ENCODE results near the gene HNRNPC. TPM values are rescaled to one million over a fixed set of nuclear protein-coding genes. Genes with fewer than 3 reads are reported as not detected.

The HNRNPC gene
- total RNA-seq, 1 donor from 2014 or later = 690 TPM

GRCh38 chr14:21163871-21164291 is 105.4 kb downstream of the HNRNPC start:
- Mint-ChIP-seq H3K9me3 (ENCODE audit: low read depth) (no peaks in the 10 kb centered on the region), H3K4me1 (ENCODE audit: low read depth) (no peaks in the 10 kb centered on the region), H3K4me3 (ENCODE audit: low read depth) (no peak overlapping the region), H3K27ac (no peak overlapping the region), H3K27me3 (peaks cover 5% of the 10 kb centered on the region), H3K36me3 (ENCODE audit: insufficient read depth) (no peaks in the 10 kb centered on the region)
- TF ChIP-seq CTCF (IDR thresholded peaks at IDR 0.05; ENCODE audit: unreplicated experiment) = no peak
- DNase-seq (ENCODE audit: low spot score, unreplicated experiment) = no peak

- Mint-ChIP-seq H3K27ac (no peak overlapping the region), H3K4me3 (ENCODE audit: low read depth) (no peak overlapping the region), H3K36me3 (ENCODE audit: insufficient read depth) (no peaks in the 10 kb centered on the region), H3K27me3 (peaks cover 10% of the 10 kb centered on the region), H3K4me1 (ENCODE audit: low read depth) (no peaks in the 10 kb centered on the region), H3K9me3 (ENCODE audit: low read depth) (no peaks in the 10 kb centered on the region)
- TF ChIP-seq CTCF (IDR thresholded peaks at IDR 0.05; ENCODE audit: unreplicated experiment) = no peak
- DNase-seq (ENCODE audit: low spot score, unreplicated experiment) = no peak
Observed at GRCh38 chr14:21162081-21162480, 107.2 kb downstream of the HNRNPC start.

GRCh38 chr14:21160061-21160610 is 109.1 kb downstream of the HNRNPC start:
- Mint-ChIP-seq H3K4me3 (ENCODE audit: low read depth) (no peak overlapping the region), H3K27ac (no peak overlapping the region), H3K36me3 (ENCODE audit: insufficient read depth) (no peaks in the 10 kb centered on the region), H3K9me3 (ENCODE audit: low read depth) (no peaks in the 10 kb centered on the region), H3K27me3 (peaks cover 20% of the 10 kb centered on the region), H3K4me1 (ENCODE audit: low read depth) (no peaks in the 10 kb centered on the region)
- no peak for DNase-seq (ENCODE audit: low spot score, unreplicated experiment)
- TF ChIP-seq CTCF (IDR thresholded peaks at IDR 0.05; ENCODE audit: unreplicated experiment) = no peak

Other genes with a start within 250 kb of the HNRNPC start
- gene NDRG2, start 244.4 kb downstream of the HNRNPC start, total RNA-seq = 58.6 and 61.5 TPM in 2 replicates
- gene TPPP2, start 239.2 kb downstream of the HNRNPC start, total RNA-seq = 0.84 TPM in 1 of 2 replicates, not detected in the other
- not detected in 2 replicates for gene RNASE13, start 234.6 kb downstream of the HNRNPC start, total RNA-seq
- gene RNASE7, start 227.1 kb downstream of the HNRNPC start, total RNA-seq = not detected in 2 replicates
- gene RNASE8, start 211.6 kb downstream of the HNRNPC start, total RNA-seq = not detected in 2 replicates
- 57.3 and 65.3 TPM in 2 replicates for gene ARHGEF40, start 199.1 kb downstream of the HNRNPC start, total RNA-seq
- gene ZNF219, start 170.8 kb downstream of the HNRNPC start, total RNA-seq = 103 and 111 TPM in 2 replicates
- 1.1 and 1.4 TPM in 2 replicates for gene TMEM253, start 168.4 kb downstream of the HNRNPC start, total RNA-seq
- not detected in 2 replicates for gene OR5AU1, start 113.4 kb downstream of the HNRNPC start, total RNA-seq
- 0.19 and 0.58 TPM in 2 replicates for gene RPGRIP1, start 10.6 kb upstream of the HNRNPC start, total RNA-seq
- gene SUPT16H, start 114.6 kb upstream of the HNRNPC start, total RNA-seq = 106 and 108 TPM in 2 replicates
- gene CHD8, start 186.7 kb upstream of the HNRNPC start, total RNA-seq = 147 and 149 TPM in 2 replicates
- gene RAB2B, start 207.5 kb upstream of the HNRNPC start, total RNA-seq = 41.0 and 45.2 TPM in 2 replicates
- 65.1 and 71.8 TPM in 2 replicates for gene TOX4, start 207.8 kb upstream of the HNRNPC start, total RNA-seq
- 82.6 and 82.7 TPM in 2 replicates for gene METTL3, start 241.9 kb upstream of the HNRNPC start, total RNA-seq